HEK293T (cell line): ENCODE results near the gene CD200R1L.

Source experiments
- CTCF ChIA-PET: fragments of 350-600 bp; formaldehyde crosslinking; extraction: SDS; loops from one replicate; lab custom pipeline; 2021; ENCODE audit warnings: antibody characterized with exemption, inconsistent platforms; lab: Yijun Ruan, JAX
- POLR2A ChIA-PET: fragments of 350-600 bp; formaldehyde crosslinking; extraction: SDS; loops from one replicate; lab custom pipeline; 2020; ENCODE audit warnings: antibody characterized with exemption, inconsistent platforms; lab: Yijun Ruan, JAX
- DNase-seq: peaks from one replicate; pipeline ENCODE4 v3.0.0; 2012; ENCODE audit warnings: mixed read lengths; ENCODE audit errors: extremely low spot score
- ARNT ChIP-seq: fragments of 450-650 bp; IDR thresholded peaks from 2 replicates; pipeline ENCODE4 v1.6.1; 2017; ENCODE audit warnings: mild to moderate bottlenecking
- BHLHE40 ChIP-seq: fragments of 450-650 bp; IDR thresholded peaks from 2 replicates; pipeline ENCODE4 v1.6.1; 2016; ENCODE audit warnings: mild to moderate bottlenecking, moderate library complexity, borderline replicate concordance
- CTBP1 ChIP-seq: fragments of 450-650 bp; IDR thresholded peaks from 2 replicates; pipeline ENCODE4 v1.6.1; 2016; ENCODE audit warnings: borderline replicate concordance
- ELF4 ChIP-seq: fragments of 450-650 bp; IDR thresholded peaks from 2 replicates; pipeline ENCODE4 v1.6.1; 2017; ENCODE audit warnings: antibody characterized with exemption
- FOXA1 ChIP-seq: fragments of 450-650 bp; IDR thresholded peaks from 2 replicates; pipeline ENCODE4 v1.6.1; 2016; ENCODE audit warnings: mild to moderate bottlenecking
- FOXK2 ChIP-seq: fragments of 450-650 bp; IDR thresholded peaks from 2 replicates; pipeline ENCODE4 v1.6.1; 2016; ENCODE audit warnings: mild to moderate bottlenecking
- FOXM1 ChIP-seq: fragments of 450-650 bp; IDR thresholded peaks from 2 replicates; pipeline ENCODE4 v1.6.1; 2017; ENCODE audit warnings: mild to moderate bottlenecking, borderline replicate concordance
- HDGF ChIP-seq: fragments of 450-650 bp; IDR thresholded peaks from 2 replicates; pipeline ENCODE4 v1.6.1; 2017; ENCODE audit warnings: antibody characterized with exemption, borderline replicate concordance
- L3MBTL2 ChIP-seq: fragments of 450-650 bp; conservative IDR thresholded peaks from 2 replicates; pipeline ENCODE4 v1.6.1; 2016; ENCODE audit warnings: mild to moderate bottlenecking
- LEF1 ChIP-seq: fragments of 450-650 bp; IDR thresholded peaks from 2 replicates; pipeline ENCODE4 v1.6.1; 2017; ENCODE audit warnings: mild to moderate bottlenecking, borderline replicate concordance
- NFRKB ChIP-seq: fragments of 450-650 bp; IDR thresholded peaks from 2 replicates; pipeline ENCODE4 v1.6.1; 2016; ENCODE audit warnings: mild to moderate bottlenecking, moderate library complexity
- PKNOX1 ChIP-seq: fragments of 450-650 bp; IDR thresholded peaks from 2 replicates; pipeline ENCODE4 v1.6.1; 2016
- SP1 ChIP-seq: fragments of 450-650 bp; IDR thresholded peaks from 2 replicates; pipeline ENCODE4 v1.6.1; 2017
- SUZ12 ChIP-seq: fragments of 450-650 bp; IDR thresholded peaks from 2 replicates; pipeline ENCODE4 v1.6.1; 2016; ENCODE audit warnings: mild to moderate bottlenecking
- TARDBP ChIP-seq: fragments of 450-650 bp; IDR thresholded peaks from 2 replicates; pipeline ENCODE4 v1.6.1; 2016
- ZNF384 ChIP-seq: fragments of 450-650 bp; IDR thresholded peaks from 2 replicates; pipeline ENCODE4 v1.6.1; 2016

The CD200R1L gene

GRCh38 chr3:112881891-112882290 lies 35.2 kb upstream of the CD200R1L start:
- DNase-seq, result no peak
- ChIA-PET CTCF (no interaction called here), POLR2A (no interaction called here)
- TF ChIP-seq LEF1, result no peak
- no peak for TF ChIP-seq PKNOX1
- no peak for TF ChIP-seq TARDBP
- TF ChIP-seq ARNT, result no peak
- TF ChIP-seq ZNF384, result no peak
- no peak for TF ChIP-seq CTBP1
- TF ChIP-seq SP1, result no peak
- no peak for TF ChIP-seq NFRKB
- TF ChIP-seq FOXK2, result no peak

- ChIA-PET CTCF (no interaction called here), POLR2A (no interaction called here)
- no peak for DNase-seq
- TF ChIP-seq BHLHE40 (no peak), PKNOX1 (no peak), ARNT (no peak), LEF1 (no peak), FOXA1 (no peak), FOXK2 (no peak), HDGF (no peak), TARDBP (no peak), ZNF384 (no peak), L3MBTL2 (no peak), ELF4 (no peak), FOXM1 (no peak), CTBP1 (no peak), SUZ12 (no peak), SP1 (no peak), NFRKB (no peak)
These were observed 28.9 kb upstream of the CD200R1L start for GRCh38 chr3:112875561-112875960.

- no peak for TF ChIP-seq ARNT
- ChIA-PET CTCF (no interaction called here), POLR2A (no interaction called here)
- no peak for DNase-seq
These were observed 28.1 kb upstream of the CD200R1L start for GRCh38 chr3:112874725-112875124.

- ChIA-PET CTCF (no interaction called here), POLR2A (no interaction called here)
- no peak for TF ChIP-seq FOXK2
- TF ChIP-seq LEF1, result no peak
- TF ChIP-seq SP1, result no peak
- TF ChIP-seq L3MBTL2, result no peak
- TF ChIP-seq HDGF, result no peak
- TF ChIP-seq ZNF384, result no peak
- no peak for TF ChIP-seq TARDBP
- no peak for TF ChIP-seq FOXA1
- no peak for TF ChIP-seq FOXM1
- TF ChIP-seq PKNOX1, result no peak
- no peak for DNase-seq
These were observed 27.0 kb upstream of the CD200R1L start for GRCh38 chr3:112873632-112874031.

- ChIA-PET CTCF (no interaction called here), POLR2A (no interaction called here)
- DNase-seq, result no peak
- TF ChIP-seq ARNT, result no peak
- no peak for TF ChIP-seq LEF1
These were observed 25.1 kb upstream of the CD200R1L start for GRCh38 chr3:112871735-112872134.

- DNase-seq, result no peak
- TF ChIP-seq HDGF (no peak), SUZ12 (no peak), FOXK2 (no peak), FOXA1 (no peak), ARNT (no peak), ZNF384 (no peak), CTBP1 (no peak), PKNOX1 (no peak), TARDBP (no peak), NFRKB (no peak)
- CTCF ChIA-PET, result interaction anchor here (0.7 kb wide), 1 partner anchor 979 kb away, joined by 4 read pairs; no protein-coding TSS in a partner anchor
- POLR2A ChIA-PET, result no interaction called here
These were observed 19.1 kb upstream of the CD200R1L start for GRCh38 chr3:112865757-112866156.

- TF ChIP-seq L3MBTL2, result no peak
- TF ChIP-seq PKNOX1, result no peak
- TF ChIP-seq ARNT, result no peak
- TF ChIP-seq SUZ12, result no peak
- DNase-seq, result no peak
- CTCF ChIA-PET, result no interaction called here
- POLR2A ChIA-PET, result no interaction called here
These were observed 14.2 kb upstream of the CD200R1L start for GRCh38 chr3:112860898-112861297.
